GM19043 (cell line): ENCODE results near the gene GSN.

Source experiments
- ATAC-seq: cut with Tn5 transposase; IDR thresholded peaks from one replicate; pipeline ENCODE4 v1.9.1; 2021; ENCODE audit warnings: low read depth; ENCODE audit not compliant: unreplicated experiment

The GSN gene

DNA sequence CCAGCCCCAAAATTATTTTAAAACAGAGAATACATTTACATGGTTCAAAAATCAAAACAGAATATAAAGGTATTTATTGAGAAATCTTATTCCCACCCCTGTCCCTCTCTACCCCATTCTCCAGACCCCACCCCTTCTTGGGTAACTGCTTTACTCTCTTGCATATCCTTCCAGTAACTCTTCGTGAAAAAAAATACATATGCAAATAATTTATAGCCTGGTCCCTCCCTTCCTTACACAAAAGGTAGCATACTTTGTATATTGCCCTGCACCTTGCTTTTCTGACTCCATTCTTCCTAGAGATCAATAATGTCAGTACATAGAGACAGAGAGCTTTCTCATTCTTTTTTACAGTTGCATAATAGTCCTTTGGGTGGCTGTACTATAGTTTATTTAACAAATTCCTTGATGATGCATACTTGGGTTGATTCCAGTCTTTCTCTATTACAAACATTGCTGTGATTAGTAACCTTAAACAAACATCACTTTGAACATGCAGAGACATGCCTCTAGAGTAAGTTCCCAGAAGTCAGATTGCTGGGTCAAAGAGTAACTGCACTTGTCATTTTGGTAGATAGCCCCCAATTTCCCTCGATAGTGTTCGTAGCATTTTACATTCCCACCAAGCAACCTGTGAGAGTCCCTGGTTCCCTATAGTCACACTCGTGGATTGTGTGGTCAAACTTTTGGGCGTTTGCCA lies 54.2 kb downstream of the GSN start:
- ATAC-seq, result no peak

DNA sequence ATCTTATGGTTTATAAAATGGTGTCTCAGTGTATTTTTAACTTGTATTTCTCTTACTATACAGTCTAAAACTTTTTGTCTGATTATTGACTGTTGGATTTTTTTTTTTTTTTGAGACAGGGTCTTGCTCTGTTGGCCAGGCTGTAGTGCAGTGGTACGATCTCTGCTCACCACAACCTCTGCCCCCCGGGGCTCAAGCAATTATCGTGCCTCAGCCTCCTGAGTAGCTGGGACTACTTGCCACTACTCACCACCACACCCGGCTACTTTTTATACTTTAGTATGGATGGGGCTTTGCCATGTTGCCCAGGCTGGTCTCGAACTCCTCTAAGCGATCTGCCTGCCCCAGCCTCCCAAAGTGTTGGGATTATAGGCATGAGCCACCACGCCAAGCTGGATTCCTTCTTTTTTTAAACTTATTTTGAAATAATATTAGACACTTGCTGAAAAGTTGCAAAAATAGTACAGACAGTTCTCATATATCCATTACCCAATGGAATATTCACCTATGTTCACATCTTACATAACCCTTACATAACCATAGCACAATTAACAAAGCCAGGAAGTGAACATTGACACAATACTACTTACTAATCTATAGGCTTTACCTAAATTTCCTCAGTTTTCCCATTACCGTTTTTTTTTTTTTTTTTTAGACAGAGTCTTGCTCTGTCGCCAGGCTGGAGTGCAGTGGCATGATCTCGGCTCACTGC lies 54.9 kb downstream of the GSN start:
- ATAC-seq, result no peak

DNA sequence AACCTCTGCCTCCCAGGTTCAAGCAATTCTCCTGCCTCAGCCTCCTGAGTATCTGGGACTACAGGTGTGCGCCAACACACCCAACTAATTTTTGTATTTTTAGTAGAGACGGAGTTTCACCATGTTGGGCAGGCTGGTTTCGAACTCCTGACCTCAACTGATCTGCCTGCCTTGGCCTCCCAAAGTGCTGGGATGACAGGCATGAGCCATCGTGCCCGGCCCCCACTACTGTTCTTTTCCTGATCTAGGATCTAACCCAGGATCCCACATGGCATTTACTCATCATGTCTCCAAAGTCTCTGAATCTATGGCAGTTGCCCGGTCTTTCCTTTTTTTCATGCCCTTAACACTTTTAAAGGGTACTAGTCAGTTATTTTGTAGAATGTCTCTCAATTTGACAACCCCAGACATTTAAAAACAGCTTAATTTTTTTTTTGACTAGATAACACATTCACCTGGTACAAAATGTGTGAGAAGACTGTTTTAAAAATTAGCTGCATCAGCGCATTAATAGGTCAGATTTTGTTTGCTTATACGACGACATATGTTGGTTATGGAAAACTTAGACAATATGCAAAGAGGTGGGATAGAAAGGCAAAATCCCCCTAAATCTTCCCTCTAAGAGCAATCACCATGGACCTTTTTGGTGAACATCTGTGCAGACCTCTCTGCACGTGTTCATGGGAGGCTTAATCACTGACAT lies 55.6 kb downstream of the GSN start:
- no peak for ATAC-seq

DNA sequence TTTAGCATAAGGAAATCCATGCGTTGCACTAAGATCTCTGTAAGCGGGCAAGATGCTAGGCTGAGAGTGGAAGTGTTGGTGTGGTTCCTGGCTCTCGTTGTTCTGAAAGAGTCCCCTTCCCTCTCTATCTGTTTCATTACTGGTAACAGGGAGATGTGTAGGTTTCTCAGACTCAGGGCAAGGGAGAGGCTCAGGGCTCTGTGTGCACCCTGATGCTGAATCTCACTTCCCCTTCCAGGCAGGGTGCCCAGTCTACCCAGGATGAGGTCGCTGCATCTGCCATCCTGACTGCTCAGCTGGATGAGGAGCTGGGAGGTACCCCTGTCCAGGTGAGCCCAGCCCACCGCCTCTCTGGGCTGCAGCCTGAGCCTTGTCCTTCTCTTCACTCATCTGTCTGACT lies 56.4 kb downstream of the GSN start:
- no peak for ATAC-seq

DNA sequence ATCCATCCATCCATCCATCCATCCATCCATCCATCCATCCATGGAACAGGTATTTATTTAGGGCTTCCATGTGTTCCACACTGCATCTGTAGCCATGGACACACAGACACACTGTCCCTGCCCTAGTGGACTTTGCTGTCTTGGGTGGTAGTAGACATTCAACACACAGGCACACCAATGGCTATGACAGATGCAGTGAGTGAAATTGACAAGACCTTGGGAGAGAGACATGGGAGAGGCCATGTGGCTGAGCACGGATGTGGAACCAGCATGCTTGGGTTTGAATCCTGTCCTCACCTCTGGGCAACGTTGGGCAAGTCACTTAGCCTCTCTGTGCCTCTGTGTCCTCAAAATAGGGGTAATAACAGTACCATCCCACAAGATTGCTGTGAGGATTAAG lies 56.8 kb downstream of the GSN start:
- no peak for ATAC-seq

DNA sequence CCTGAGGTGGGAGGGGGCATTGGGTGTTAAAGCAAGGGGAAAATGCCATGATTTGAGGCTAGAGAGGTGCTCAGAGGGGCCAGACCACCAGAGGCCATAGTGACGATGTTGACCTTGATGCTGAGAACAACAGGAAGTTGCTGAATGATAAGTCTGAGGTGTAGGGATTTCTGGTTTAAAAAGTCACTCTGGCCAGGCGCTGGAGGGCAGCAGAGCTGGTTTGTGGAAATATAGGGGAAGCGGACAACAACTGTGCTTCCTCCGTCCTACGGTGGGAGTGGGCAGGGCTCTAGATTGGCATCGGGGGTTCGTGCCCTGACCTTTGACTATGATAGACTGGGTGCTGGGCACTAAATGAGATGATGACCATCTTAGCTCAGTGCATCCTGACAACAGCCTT lies 57.4 kb downstream of the GSN start:
- no peak for ATAC-seq

DNA sequence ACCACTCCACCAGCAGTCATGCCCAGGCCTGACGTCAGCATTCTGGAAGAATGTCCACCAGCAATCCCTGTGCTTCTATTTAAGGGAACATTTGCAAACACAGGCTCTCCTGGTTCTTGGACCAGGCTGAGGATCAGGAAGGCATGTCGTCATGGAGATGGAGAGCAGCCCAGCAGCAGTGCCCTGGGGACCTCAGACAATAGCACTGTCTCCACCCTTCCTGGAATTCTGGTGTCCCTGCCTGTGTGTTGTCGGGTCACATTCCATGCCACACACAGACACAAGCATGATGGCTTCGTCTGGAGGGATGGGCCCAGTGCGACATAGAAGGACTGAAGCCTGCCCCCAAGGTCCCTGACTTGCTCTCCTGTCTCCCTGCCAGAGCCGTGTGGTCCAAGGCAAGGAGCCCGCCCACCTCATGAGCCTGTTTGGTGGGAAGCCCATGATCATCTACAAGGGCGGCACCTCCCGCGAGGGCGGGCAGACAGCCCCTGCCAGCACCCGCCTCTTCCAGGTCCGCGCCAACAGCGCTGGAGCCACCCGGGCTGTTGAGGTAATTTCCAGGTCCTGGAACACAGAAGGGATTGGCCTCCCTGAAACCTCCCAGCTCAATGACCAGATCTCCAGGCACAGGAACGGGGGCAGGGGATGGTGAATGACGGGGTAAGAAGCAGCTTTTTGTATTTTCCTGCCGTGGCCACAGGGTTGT lies 58.3 kb downstream of the GSN start:
- ATAC-seq, result no peak

DNA sequence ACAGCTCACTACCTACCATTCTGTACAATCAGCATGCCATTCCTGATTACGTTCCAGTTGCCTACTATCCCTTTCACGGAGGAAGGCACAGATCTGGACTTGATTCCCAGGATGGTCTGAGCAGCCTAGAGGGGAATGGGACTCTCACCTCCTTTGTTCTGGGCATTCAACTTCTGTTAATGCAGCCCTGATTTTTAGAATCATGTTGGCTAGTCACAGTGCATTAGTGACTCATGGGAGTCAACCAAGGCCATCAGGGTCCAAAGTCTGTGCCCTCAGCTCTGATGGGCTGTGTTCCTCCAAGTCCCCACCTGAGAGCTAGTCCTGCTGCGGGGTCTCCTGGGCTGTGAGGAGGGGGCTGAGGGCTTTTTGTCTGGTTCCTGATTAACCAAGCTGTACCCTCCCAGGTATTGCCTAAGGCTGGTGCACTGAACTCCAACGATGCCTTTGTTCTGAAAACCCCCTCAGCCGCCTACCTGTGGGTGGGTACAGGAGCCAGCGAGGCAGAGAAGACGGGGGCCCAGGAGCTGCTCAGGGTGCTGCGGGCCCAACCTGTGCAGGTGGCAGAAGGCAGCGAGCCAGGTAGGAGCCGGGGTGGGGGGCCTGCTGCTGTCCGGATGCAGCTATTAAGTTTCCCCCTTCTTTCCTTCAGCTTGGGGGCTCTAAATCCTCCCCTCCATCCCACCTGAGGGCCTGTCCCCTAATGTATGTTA lies 59.1 kb downstream of the GSN start:
- no peak for ATAC-seq

DNA sequence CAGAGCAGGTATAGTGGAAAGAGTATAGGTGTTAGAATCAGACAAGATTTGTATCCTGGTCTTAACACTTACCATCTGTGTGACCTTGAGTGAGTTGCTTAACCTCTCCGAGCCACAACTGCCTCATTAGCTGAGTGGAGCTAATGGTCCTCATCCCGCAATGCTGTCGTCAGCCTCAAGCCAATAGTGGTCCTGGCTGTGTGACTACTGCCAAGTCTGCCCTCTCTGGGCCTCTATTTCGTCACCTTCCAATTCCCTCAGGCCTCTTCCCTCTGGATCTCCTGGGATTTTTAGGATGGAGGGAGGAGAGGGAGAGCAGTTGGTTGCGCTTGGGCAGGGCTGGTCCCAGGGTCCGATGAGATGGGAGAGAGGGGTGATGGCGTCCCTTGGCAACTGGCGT lies 60.5 kb downstream of the GSN start:
- ATAC-seq, result no peak

DNA sequence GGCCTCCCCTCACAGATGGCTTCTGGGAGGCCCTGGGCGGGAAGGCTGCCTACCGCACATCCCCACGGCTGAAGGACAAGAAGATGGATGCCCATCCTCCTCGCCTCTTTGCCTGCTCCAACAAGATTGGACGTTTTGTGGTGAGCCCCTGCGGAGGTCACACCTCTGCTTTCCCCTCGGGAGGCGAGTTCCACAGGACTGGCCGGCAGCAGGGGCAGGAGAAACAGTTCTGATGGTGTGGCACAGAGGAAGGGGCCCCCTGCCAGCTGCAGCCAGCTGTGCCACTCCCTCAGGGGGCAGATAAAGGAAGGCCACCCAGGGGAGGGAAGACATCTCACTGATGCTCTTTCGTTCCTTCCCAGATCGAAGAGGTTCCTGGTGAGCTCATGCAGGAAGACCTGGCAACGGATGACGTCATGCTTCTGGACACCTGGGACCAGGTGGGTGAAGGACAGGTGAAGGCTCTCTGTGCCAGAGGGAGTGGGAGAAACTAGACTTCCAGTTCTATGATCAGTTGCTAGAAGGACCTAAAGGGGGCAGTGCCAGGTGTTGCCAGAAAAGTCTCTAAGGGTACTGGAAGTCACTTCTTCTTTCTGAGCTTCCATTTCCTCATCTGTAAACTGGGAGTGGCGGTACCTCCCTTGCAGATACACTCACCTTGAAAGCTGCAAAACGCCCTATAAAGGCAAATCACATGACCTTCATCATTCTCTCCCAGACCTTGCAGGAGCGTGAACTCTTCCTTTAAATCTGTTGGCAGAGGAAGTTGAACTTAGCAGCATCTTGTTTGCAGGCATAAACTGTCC lies 61.1 kb downstream of the GSN start:
- no peak for ATAC-seq

DNA sequence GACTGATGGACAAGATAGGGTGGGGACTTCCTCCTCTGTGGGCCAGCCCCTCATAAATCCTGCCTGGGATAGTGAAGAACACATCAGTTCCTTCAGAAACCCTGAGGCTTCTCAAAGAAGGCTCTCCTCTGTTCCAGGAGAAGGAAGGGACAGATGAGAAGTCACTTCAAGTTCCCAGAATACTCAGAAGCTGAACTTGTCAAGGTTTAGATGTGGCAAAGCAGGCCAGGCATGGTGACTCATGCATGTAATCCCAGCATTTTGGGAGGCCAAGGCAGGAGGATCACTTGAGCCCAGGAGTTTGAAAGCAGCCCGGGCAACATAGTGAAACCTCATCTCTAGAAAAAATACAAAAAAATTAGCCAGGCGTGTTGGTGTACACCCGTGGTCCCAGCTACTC lies 63.6 kb downstream of the GSN start:
- no peak for ATAC-seq

DNA sequence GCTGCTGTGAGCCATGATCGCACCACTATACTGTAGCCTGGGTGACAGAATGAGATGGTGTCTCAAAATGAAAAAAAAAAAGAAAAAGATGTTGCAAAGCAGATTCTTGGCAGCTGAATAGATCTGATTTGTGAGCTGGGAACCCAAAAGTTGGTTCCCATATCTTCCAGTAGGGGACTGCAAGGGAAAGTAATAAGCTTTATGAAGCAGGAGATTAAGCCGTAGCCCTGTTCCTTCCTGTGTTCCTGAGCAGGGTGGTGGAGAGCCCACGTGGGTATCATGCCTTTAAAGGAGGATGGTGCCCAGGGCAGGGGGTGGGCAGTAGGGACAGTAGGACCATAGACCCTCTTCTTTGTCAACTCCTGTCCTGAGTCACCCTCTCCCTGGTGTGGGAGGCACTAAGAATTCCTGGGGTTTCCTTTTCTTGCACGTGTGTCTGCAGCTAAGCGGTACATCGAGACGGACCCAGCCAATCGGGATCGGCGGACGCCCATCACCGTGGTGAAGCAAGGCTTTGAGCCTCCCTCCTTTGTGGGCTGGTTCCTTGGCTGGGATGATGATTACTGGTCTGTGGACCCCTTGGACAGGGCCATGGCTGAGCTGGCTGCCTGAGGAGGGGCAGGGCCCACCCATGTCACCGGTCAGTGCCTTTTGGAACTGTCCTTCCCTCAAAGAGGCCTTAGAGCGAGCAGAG lies 64.2 kb downstream of the GSN start:
- no peak for ATAC-seq

DNA sequence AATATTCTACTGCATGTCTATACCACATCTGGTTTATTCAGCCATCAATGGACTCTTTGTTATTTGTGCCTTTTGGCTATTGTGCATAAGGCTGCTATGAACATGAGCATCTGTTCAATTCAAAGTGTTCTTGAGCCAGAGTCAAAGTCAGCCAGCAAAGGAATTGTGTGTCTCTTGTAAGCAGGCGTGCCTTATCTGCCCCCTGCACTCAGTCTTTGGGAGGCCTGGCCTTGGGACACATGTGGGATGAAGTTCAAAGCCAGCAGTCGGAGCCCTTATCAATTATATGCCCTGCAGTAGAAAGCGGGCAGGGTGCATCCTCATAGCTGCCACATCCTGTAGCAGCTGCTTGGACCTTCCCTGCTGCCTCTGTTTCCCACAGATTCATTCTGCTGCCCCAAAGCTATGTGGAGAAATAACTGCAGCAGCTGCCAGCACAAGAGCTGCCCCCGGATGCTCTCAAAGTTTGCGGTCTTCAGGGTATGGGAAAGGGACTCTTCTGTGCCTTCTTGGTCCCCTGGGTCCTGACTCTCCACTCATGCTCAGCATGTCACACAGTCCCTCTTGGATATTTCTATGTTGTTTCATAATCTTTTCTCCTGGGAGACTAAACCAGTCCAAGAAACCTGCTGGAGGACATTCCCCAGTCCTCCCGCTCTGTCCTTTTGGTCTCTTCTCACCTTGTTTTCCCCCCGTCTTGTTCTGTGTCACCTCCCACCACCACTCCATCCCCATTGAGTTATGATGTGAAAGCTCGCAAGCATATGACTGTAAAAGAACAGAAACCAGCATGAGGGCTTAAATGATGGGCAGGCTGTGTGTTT lies 66.2 kb downstream of the GSN start:
- ATAC-seq, result no peak

DNA sequence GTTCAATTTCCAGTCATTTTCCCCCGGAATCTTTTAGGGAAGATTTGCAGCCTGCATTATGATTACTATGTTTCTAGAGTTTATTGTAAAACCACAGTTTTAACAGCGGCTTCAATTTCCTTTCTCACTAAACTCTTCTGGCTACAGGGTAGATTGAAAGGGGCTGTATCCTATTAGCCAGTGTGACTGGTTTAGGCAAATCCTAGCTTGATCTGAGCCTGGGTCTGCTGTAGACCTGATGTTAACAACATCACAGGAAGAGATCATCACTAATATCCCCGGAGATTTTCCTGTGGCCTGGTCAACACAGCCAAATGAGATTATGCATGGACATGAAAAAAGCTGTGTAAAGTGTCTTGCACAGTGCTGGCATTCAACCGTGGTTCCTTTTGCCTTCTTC lies 68.7 kb downstream of the GSN start:
- ATAC-seq, result no peak

DNA sequence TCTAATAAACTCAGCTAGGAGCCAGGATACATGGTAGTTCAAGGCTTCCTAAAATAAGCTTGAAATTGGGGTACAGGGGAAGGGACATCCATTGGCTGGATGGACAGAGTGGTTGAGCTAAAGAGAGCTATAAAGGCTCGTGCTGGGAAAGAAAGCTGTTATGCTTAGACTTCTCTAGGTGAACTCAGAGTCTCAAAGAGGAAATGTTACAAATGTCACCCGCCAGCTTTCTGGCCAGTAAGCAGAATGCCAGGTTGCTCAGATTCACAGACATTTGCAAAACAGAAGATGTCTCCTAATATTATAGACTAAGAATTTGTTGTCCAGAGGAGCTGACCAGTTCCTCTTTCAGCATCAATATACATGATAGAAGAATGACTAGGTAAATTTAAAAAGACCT lies 71.5 kb downstream of the GSN start:
- ATAC-seq, result no peak

DNA sequence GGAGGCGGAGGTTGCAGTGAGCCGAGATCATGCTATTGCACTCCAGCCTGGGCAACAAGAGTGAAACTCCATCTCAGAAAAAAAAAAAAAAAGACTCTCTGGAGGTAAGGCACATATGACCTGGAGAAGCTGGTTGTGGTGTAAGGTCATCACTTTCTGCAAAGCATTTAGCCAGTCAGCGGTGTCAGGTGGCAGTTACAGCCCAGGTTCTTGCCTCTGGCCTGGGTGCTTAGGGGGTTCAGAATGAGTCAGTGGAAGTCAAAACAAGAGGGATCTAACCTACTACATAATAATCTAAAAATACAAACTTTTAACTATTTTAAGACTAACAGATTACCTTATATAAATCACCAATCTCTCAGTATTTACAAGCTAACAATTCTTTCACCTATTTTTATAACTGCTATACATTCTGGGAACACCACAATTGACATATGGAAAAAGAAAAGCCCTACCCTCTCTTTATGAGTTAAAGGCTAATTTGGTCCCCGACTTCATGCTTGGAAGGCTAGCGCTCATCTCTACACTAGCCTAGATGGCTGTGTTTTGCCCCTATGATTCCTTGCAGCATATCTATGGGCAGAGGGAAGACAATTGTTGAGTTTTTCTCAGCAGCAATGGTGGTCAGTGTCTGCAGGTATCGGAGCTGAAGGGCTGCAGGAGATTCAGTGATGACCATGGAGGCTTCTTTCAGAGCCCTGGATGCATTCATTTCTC lies 72.9 kb downstream of the GSN start:
- ATAC-seq, result no peak

DNA sequence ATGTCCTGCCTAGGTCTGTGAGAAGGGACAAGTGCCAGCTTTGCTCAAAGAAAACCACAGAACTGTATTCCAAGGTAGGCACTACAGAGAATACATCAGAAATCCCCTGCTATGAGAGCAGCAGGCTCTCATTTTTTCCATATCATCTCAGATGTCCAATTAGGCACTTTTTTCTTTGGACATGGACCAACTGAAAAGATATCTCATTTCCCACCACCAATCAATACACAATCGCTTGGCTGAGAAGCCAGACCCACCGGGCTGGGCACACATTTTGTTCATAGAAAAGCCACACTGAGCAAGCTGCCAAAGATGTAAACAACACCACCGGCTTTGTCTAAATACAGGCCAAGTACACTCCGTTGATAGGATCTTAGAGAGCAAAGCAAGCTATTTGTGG lies 76.2 kb downstream of the GSN start:
- no peak for ATAC-seq

DNA sequence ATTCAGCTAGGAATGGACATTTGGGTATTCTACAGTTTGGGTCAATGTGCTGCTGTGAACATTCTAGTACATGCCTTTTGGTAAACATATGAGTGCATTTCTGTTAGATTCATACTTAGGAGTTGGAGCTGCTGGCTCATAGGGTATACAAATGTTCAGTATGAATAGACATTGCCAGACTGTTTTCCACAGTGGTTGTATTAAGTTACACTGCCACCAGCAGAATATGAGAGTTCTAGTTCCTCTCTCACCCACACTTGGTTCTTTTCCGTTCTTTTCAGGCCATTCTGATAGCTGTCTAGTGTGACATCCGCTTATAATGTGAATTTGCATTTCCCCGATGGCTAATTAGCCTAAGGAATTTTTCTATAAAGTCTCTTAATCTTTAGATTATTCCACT lies 77.1 kb downstream of the GSN start:
- no peak for ATAC-seq
